Measurements from ENCODE around the gene TSPAN3. TPM values are rescaled to one million over a fixed set of nuclear protein-coding genes. Genes with fewer than 3 reads are reported as not detected.

TSPAN3 gene
- total RNA-seq, 6 experiments from 2014 or later: 35.6 to 103 (median 63.2) TPM

DNA sequence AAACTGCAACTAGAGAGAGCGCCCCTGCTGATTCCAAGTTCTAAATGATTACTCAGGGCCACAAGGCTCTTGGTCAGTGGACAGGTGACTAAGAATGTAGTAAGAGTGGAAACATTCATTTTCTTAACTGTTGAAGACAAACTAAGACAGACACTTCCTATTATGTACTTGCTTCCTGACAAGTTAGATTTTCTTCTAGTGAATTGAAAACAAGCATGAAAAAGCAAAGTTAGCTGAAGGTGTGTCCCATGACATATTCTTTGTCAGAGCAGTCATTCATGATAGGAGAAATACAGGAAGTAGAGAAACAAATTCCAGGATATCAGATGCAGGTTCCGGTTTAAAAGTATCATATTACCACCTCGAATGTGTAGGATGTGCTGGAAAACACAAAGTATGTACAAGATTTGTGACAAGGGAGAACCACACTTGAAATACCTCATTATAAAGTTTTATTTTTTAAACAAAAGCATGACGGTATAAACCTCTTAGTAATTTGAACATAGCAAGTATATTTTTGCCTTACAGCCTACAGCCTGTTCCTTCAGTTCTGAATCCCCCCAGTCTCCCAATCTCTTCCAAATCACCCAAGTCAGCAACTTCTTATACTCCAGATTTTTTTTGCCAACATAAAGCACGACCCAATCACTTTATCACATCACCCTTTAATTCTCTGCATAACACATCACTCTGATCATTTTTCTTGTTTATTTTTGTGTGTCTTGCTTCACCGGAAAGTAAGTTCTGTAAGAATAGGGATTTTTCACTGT is 6.2 kb downstream of the TSPAN3 start:
- H3K4me3 ChIP-seq: no peak overlapping the region
- intact Hi-C loops (cut with DNase I): no loop called here
- DNase-seq (no peak), ATAC-seq (peak in 3 of 4 donors; percentile 22 to 54 (median 44))
- 71% methylated on average over 6 of the region's 6 CpGs for WGBS (ENCODE audit: insufficient coverage, low coverage, low lambda C conversion rate, missing lambda C conversion rate)
- H3K4me1 ChIP-seq: peaks cover 0 to 81% (median 27%) of the 10 kb centered on the region in 4 donors
- H3K27ac ChIP-seq: peak overlapping the region in 1 of 3 donors; percentile 42
- no peak for TF ChIP-seq POLR2A (IDR thresholded peaks at IDR 0.05)
- TF ChIP-seq, protein P1, sequence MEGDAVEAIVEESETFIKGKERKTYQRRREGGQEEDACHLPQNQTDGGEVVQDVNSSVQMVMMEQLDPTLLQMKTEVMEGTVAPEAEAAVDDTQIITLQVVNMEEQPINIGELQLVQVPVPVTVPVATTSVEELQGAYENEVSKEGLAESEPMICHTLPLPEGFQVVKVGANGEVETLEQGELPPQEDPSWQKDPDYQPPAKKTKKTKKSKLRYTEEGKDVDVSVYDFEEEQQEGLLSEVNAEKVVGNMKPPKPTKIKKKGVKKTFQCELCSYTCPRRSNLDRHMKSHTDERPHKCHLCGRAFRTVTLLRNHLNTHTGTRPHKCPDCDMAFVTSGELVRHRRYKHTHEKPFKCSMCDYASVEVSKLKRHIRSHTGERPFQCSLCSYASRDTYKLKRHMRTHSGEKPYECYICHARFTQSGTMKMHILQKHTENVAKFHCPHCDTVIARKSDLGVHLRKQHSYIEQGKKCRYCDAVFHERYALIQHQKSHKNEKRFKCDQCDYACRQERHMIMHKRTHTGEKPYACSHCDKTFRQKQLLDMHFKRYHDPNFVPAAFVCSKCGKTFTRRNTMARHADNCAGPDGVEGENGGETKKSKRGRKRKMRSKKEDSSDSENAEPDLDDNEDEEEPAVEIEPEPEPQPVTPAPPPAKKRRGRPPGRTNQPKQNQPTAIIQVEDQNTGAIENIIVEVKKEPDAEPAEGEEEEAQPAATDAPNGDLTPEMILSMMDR (IDR thresholded peaks at IDR 0.05): no peak
- H3K9me3 ChIP-seq: no peaks in the 10 kb centered on the region
- H3K27me3 ChIP-seq: no peaks in the 10 kb centered on the region
- H3K36me3 ChIP-seq: no peaks in the 10 kb centered on the region

DNA sequence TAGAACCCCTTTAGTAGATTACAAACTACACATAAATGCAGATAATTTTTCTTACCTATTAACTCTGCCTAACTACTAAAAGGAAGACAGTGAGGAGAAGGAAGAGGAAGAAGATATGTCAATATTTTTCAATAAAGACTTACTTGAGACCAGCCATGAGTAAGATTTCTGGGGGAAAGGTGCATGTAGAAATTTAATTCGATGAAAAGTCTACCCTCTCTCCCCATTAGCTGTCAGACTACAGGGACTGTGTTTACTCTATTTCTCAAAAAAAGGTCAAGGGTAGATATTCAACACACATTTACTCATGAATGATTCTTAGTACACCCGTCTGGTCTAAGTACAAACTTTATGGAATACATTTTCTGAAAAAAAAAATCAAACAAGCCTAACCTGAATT is 6.8 kb downstream of the TSPAN3 start:
- H3K27ac ChIP-seq: peak overlapping the region in 1 of 3 donors; percentile 42
- H3K4me1 ChIP-seq: peaks cover 0 to 81% (median 26%) of the 10 kb centered on the region in 4 donors
- WGBS (ENCODE audit: insufficient coverage, low coverage, low lambda C conversion rate, missing lambda C conversion rate): 36% methylated on average over 2 of the region's 2 CpGs
- H3K9me3 ChIP-seq: no peaks in the 10 kb centered on the region
- no peak overlapping the region for H3K4me3 ChIP-seq
- H3K36me3 ChIP-seq: no peaks in the 10 kb centered on the region
- no peak for TF ChIP-seq POLR2A (IDR thresholded peaks at IDR 0.05)
- TF ChIP-seq, protein P1 (IDR thresholded peaks at IDR 0.05): no peak
- ATAC-seq: peak; percentile 34 to 55 (median 41)
- H3K27me3 ChIP-seq: no peaks in the 10 kb centered on the region
- intact Hi-C loops (cut with DNase I): no loop called here
- DNase-seq: no peak

DNA sequence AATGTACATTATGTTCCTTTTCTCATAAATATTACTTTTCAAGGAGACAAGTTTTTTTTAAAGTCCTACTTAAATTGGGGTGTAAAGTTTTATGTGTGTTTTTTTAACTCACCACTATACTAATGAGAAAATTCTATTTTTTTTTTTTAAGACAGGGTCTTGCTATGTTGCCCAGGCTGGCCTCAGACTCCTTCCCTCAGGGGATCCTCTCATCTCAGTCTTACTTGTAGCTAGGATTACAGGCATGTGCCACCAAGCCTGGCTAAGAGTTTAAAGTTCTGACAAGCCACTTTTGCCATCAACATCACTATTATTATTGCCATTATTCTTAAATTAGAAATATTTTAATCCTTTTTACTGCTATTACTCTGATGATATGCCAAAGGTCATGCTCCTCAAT is 7.7 kb downstream of the TSPAN3 start:
- no peak overlapping the region for H3K4me3 ChIP-seq
- TF ChIP-seq, protein P1 (IDR thresholded peaks at IDR 0.05): no peak
- TF ChIP-seq POLR2A (IDR thresholded peaks at IDR 0.05): no peak
- no peaks in the 10 kb centered on the region for H3K27me3 ChIP-seq
- H3K4me1 ChIP-seq: peaks cover 0 to 85% (median 26%) of the 10 kb centered on the region in 4 donors
- H3K27ac ChIP-seq: peak overlapping the region in 1 of 3 donors; percentile 42
- no peak for DNase-seq
- ATAC-seq: no peak
- intact Hi-C loops (cut with DNase I): no loop called here
- H3K9me3 ChIP-seq: no peaks in the 10 kb centered on the region
- no peaks in the 10 kb centered on the region for H3K36me3 ChIP-seq

DNA sequence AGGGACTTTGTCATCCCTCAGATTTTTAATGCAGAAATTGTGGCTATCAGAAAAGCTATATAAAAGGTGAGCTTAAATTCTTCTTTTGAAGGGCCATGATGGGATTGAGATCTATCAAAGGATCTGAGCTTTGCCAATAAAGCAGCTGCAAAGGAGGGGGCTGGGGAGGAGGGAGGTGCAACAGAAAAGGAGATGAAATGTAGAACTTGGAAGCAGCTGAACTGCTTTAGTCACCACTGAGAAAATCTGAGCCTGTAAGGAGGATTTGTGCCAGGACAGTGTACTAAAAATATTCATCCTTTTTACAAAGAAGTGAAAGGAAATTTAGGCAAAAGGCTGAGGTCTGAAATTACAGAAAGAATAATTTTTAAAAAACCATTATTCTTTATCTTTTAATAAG is 10.4 kb downstream of the TSPAN3 start:
- no peaks in the 10 kb centered on the region for H3K27me3 ChIP-seq
- no peak overlapping the region for H3K4me3 ChIP-seq
- peaks cover 0 to 84% (median 18%) of the 10 kb centered on the region in 4 donors for H3K4me1 ChIP-seq
- DNase-seq (no peak), ATAC-seq (peak in 2 of 4 donors; percentile 14 to 16)
- intact Hi-C loops (cut with DNase I): no loop called here
- no peaks in the 10 kb centered on the region for H3K36me3 ChIP-seq
- H3K27ac ChIP-seq: peak overlapping the region in 2 of 3 donors; percentile 29 to 54
- no peaks in the 10 kb centered on the region for H3K9me3 ChIP-seq
- no peak for TF ChIP-seq POLR2A (IDR thresholded peaks at IDR 0.05)
- TF ChIP-seq, protein P1 (IDR thresholded peaks at IDR 0.05): no peak
